GM12873 (cell line): Measurements from ENCODE around the gene ANXA7.

Experiments
- CTCF ChIP-seq: IDR thresholded peaks from 2 replicates; pipeline ENCODE4 v1.5.1; 2012; ENCODE audit warnings: low read depth, mild to moderate bottlenecking, moderate library complexity, low read length, control low read depth; ENCODE audit not compliant: insufficient read depth; ENCODE audit errors: missing control alignments

The ANXA7 gene

GRCh38 chr10:73359492-73359891 is 54.4 kb downstream of the ANXA7 start:
- TF ChIP-seq CTCF: no peak

- TF ChIP-seq CTCF: no peak
These were observed 55.3 kb downstream of the ANXA7 start, which contains the start of gene CFAP70 for GRCh38 chr10:73358331-73359279. Gene CFAP70 (minus strand): TSS chr10:73358864. CDS start chr10:73354796, 4,068 bp downstream.

GRCh38 chr10:73357821-73358220 is 56.0 kb downstream of the ANXA7 start:
- TF ChIP-seq CTCF: no peak

- TF ChIP-seq CTCF: no peak
These were observed 56.7 kb downstream of the ANXA7 start for GRCh38 chr10:73357166-73357565.

GRCh38 chr10:73344269-73344668 is 69.6 kb downstream of the ANXA7 start:
- no peak for TF ChIP-seq CTCF

- no peak for TF ChIP-seq CTCF
These were observed 73.7 kb downstream of the ANXA7 start for GRCh38 chr10:73340121-73340520.

- TF ChIP-seq CTCF: no peak
These were observed 74.4 kb downstream of the ANXA7 start for GRCh38 chr10:73339436-73339835.
